ENCODE results near the gene GLA.

DNA sequence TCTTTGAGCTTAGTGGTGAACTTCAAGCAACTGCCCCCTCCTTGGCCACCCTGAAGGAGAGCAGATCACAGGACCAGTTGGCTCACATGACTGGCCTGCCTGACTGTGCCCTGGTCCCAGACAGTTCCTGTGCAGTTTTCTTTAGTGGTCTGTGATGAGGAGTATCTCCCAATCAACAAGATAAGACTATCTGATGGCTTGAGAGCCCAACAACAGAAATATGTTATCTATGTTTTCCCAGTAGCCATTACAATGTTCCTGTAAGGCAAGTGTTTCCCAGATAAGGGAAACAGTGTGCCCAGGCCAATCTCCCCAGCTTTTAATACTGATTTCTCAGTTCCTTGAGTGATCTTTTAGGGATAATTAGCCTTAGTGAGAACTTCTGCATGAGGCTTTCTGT, 45.0 kb downstream of the GLA start:
- TF ChIP-seq POLR2A (IDR thresholded peaks at IDR 0.05; ENCODE audit: low read depth, low read length) (no peak), POU2F2 (IDR thresholded peaks at IDR 0.05; ENCODE audit: low read depth, low read length) (no peak), POLR2AphosphoS5 (IDR thresholded peaks at IDR 0.05; ENCODE audit: low read depth, low read length) (no peak), TAF1 (IDR thresholded peaks at IDR 0.05; ENCODE audit: low read depth, low read length) (no peak), SPI1 (IDR thresholded peaks at IDR 0.05; ENCODE audit: low read depth, low read length) (no peak)
